Keratinocyte (primary cell): ENCODE results near the gene KDM4B.

ENCODE experiments used
- EZH2 ChIP-seq: IDR thresholded peaks from one replicate; pipeline ENCODE4 v1.6.1; 2012; ENCODE audit warnings: inconsistent platforms, mild to moderate bottlenecking, low read length, moderate library complexity
- TF ChIP-seq, protein P1 (sequence below), 3 experiments: IDR thresholded peaks in 1 of 3; conservative IDR thresholded peaks in 1 of 3; optimal IDR thresholded peaks in 1 of 3; 2 replicates in 2 of 3; 3 replicates in 1 of 3; pipeline versions ENCODE3 to v1.5.1; 2011; ENCODE audit warnings: low read length in 3 of 3, mild to moderate bottlenecking in 3 of 3, moderate library complexity in 2 of 3, control low read depth in 1 of 3, inconsistent platforms in 1 of 3; ENCODE audit not compliant: insufficient read depth in 2 of 3; ENCODE audit errors: extremely low read depth in 1 of 3

GRCh38 chr19:5014941-5015340 is 46.0 kb downstream of the KDM4B start:
- TF ChIP-seq, protein P1, sequence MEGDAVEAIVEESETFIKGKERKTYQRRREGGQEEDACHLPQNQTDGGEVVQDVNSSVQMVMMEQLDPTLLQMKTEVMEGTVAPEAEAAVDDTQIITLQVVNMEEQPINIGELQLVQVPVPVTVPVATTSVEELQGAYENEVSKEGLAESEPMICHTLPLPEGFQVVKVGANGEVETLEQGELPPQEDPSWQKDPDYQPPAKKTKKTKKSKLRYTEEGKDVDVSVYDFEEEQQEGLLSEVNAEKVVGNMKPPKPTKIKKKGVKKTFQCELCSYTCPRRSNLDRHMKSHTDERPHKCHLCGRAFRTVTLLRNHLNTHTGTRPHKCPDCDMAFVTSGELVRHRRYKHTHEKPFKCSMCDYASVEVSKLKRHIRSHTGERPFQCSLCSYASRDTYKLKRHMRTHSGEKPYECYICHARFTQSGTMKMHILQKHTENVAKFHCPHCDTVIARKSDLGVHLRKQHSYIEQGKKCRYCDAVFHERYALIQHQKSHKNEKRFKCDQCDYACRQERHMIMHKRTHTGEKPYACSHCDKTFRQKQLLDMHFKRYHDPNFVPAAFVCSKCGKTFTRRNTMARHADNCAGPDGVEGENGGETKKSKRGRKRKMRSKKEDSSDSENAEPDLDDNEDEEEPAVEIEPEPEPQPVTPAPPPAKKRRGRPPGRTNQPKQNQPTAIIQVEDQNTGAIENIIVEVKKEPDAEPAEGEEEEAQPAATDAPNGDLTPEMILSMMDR (optimal IDR thresholded peaks at IDR 0.05 in 1 of 3, IDR thresholded peaks at IDR 0.05 in 1 of 3, conservative IDR thresholded peaks at IDR 0.05 in 1 of 3; ENCODE audit: extremely low read depth in 1 of 3, insufficient read depth in 2 of 3, low read length in 3 of 3) = no peak
- TF ChIP-seq EZH2 = no peak
